ENCODE data around the gene GSTCD. TPM values are rescaled to one million over a fixed set of nuclear protein-coding genes. Genes with fewer than 3 reads are reported as not detected.

Gene GSTCD
- total and polyA plus RNA-seq, 9 of the 15 experiments (the other 6 are each of a cell fraction or from before 2014, with no cell fraction given) = 4.5 to 36.3 (median 16.0) TPM

DNA sequence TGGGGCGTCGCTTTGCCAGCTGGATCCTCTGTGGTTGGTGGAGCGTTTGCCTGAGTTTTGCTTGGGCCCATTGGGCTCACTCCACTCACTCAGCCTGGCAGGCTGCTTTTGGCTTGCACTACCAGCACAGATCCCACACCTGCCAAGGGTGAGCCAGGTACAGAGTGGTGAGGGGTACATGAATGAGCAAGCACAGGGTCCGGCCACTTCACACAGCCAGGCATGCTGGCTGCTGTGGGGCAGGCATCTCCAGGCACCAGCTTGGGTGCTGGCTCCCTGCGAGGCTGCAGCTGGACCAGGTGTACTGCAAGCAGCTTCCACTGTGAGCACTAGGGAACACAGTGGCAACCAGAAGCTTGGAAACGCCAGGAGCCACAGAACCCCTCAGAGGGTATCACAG lies 126.6 kb downstream of the GSTCD start:
- DNase-seq (ENCODE audit: extremely low read depth in 1 of 4, low spot score in 3 of 4) (no peak), FAIRE-seq (no peak), ATAC-seq (no peak)
- POLR2A ChIA-PET = no interaction called here
- H3K27ac ChIP-seq (ENCODE audit: extremely low read depth, low read depth, low read length) = no peak overlapping the region
- H2AFZ ChIP-seq (ENCODE audit: low read depth, low read length) = no peak overlapping the region
- 93% methylated on average over 6 of the region's 6 CpGs for WGBS (ENCODE audit: insufficient coverage, low coverage, missing lambda C conversion rate)
- H4K20me1 ChIP-seq (replicated peaks; ENCODE audit: control insufficient read depth, insufficient read depth, low read length) = no peaks in the 10 kb centered on the region
- no peaks in the 10 kb centered on the region for H3K36me3 ChIP-seq (ENCODE audit: control insufficient read depth, insufficient read depth, low read length)
- no TSS peak for BruUV-seq (replicated peaks)
- H3K4me3 ChIP-seq = no peak overlapping the region
- CTCF ChIA-PET (ENCODE audit: low intra/inter-chr PET ratio) = no interaction called here
- in situ Hi-C loops (cut with MboI) (no loop called here), intact Hi-C loops (cut with micrococcal nuclease) (no loop called here)
- H3K9me3 ChIP-seq (replicated peaks; ENCODE audit: control insufficient read depth, insufficient read depth, low read depth, low read length) = no peaks in the 10 kb centered on the region
- H3K4me2 ChIP-seq (ENCODE audit: insufficient read depth, low read length) = no peak overlapping the region
- no peaks in the 10 kb centered on the region for H3K79me2 ChIP-seq (ENCODE audit: control insufficient read depth, insufficient read depth, low read length)
- no peaks in the 10 kb centered on the region for H3K9me1 ChIP-seq (ENCODE audit: control insufficient read depth, insufficient read depth, low read length)
- TF ChIP-seq BHLHE40 (IDR thresholded peaks at IDR 0.05; ENCODE audit: low read length) (no peak), GABPB2 (CRISPR knock-in tag; conservative IDR thresholded peaks at IDR 0.05) (no peak), GTF2F1 (IDR thresholded peaks at IDR 0.05; ENCODE audit: low read depth, low read length) (no peak), SREBF1 (IDR thresholded peaks at IDR 0.05; ENCODE audit: borderline replicate concordance, low read depth, low read length) (no peak), ASH1L (IDR thresholded peaks at IDR 0.05; ENCODE audit: borderline replicate concordance, low read depth, partially characterized antibody) (no peak), NR2C1 (IDR thresholded peaks at IDR 0.05) (no peak), NR2C1 (tag; IDR thresholded peaks at IDR 0.05) (no peak), SMARCE1 (IDR thresholded peaks at IDR 0.05) (no peak), PYGO2 (tag; IDR thresholded peaks at IDR 0.05) (no peak), CHCHD3 (CRISPR knock-in tag; IDR thresholded peaks at IDR 0.05) (no peak), RFX7 (CRISPR knock-in tag; IDR thresholded peaks at IDR 0.05) (no peak), ELF4 (CRISPR knock-in tag; IDR thresholded peaks at IDR 0.05) (no peak), POLR2B (IDR thresholded peaks at IDR 0.05; ENCODE audit: low read depth, partially characterized antibody) (no peak), HCFC1 (IDR thresholded peaks at IDR 0.05; ENCODE audit: low read depth, low read length) (no peak)
- TF ChIP-seq, protein P1, sequence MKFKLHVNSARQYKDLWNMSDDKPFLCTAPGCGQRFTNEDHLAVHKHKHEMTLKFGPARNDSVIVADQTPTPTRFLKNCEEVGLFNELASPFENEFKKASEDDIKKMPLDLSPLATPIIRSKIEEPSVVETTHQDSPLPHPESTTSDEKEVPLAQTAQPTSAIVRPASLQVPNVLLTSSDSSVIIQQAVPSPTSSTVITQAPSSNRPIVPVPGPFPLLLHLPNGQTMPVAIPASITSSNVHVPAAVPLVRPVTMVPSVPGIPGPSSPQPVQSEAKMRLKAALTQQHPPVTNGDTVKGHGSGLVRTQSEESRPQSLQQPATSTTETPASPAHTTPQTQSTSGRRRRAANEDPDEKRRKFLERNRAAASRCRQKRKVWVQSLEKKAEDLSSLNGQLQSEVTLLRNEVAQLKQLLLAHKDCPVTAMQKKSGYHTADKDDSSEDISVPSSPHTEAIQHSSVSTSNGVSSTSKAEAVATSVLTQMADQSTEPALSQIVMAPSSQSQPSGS (CRISPR knock-in tag; IDR thresholded peaks at IDR 0.05) = no peak
- TF ChIP-seq, protein P2, sequence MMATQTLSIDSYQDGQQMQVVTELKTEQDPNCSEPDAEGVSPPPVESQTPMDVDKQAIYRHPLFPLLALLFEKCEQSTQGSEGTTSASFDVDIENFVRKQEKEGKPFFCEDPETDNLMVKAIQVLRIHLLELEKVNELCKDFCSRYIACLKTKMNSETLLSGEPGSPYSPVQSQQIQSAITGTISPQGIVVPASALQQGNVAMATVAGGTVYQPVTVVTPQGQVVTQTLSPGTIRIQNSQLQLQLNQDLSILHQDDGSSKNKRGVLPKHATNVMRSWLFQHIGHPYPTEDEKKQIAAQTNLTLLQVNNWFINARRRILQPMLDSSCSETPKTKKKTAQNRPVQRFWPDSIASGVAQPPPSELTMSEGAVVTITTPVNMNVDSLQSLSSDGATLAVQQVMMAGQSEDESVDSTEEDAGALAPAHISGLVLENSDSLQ (IDR thresholded peaks at IDR 0.05) = no peak
- H3K4me1 ChIP-seq (replicated peaks in 1 of 2; ENCODE audit: control insufficient read depth in 2 of 2, insufficient read depth in 2 of 2, low read length in 2 of 2) = peaks cover 0 to 4% of the 10 kb centered on the region in 2 experiments; a peak in 1 of 5 replicates
- H3K27me3 ChIP-seq (ENCODE audit: control insufficient read depth in 2 of 2, insufficient read depth in 2 of 2, low read length in 2 of 2) = no peaks in the 10 kb centered on the region
- H3K9ac ChIP-seq (ENCODE audit: insufficient read depth in 1 of 2, low read depth in 2 of 2, low read length in 2 of 2) = no peak overlapping the region
